Nephron progenitor cell (in vitro differentiated cells): ENCODE data around the gene CTNNA2.

ENCODE experiments used
- DNase-seq: peaks from one replicate; pipeline ENCODE4 v3.0.0; 2021
- H3K27ac Mint-ChIP-seq: 2 replicates; pipeline ENCODE4 v1.8.0; 2021; ENCODE audit warnings: mild to moderate bottlenecking, moderate library complexity, mixed read lengths
- H3K27me3 Mint-ChIP-seq: 2 replicates; pipeline ENCODE4 v1.8.0; 2021; ENCODE audit warnings: mild to moderate bottlenecking, low read depth, mixed read lengths; ENCODE audit not compliant: poor library complexity
- H3K36me3 Mint-ChIP-seq: 2 replicates; pipeline ENCODE4 v1.8.0; 2021; ENCODE audit warnings: low read depth, mixed read lengths
- H3K4me1 Mint-ChIP-seq: 2 replicates; pipeline ENCODE4 v1.8.0; 2021; ENCODE audit warnings: mixed read lengths
- H3K4me3 Mint-ChIP-seq: 2 replicates; pipeline ENCODE4 v1.8.0; 2021; ENCODE audit warnings: mild to moderate bottlenecking, moderate library complexity, mixed read lengths
- H3K9me3 Mint-ChIP-seq: 2 replicates; pipeline ENCODE4 v1.8.0; 2021; ENCODE audit warnings: mild to moderate bottlenecking, moderate library complexity, mixed read lengths
- CTCF ChIP-seq: fragments of 200-600 bp; sonication (generic); IDR thresholded peaks from 2 replicates; pipeline ENCODE4 v1.5.0; 2021; ENCODE audit warnings: antibody characterized with exemption

CTNNA2 gene

GRCh38 chr2:80643598-80643997 lies 1130.7 kb downstream of the CTNNA2 start:
- H3K4me3 Mint-ChIP-seq, result no peak overlapping the region
- no peaks in the 10 kb centered on the region for H3K9me3 Mint-ChIP-seq
- DNase-seq, result no peak
- H3K36me3 Mint-ChIP-seq, result no peaks in the 10 kb centered on the region
- H3K4me1 Mint-ChIP-seq, result no peaks in the 10 kb centered on the region
- no peak for TF ChIP-seq CTCF
- no peak overlapping the region for H3K27ac Mint-ChIP-seq
- H3K27me3 Mint-ChIP-seq, result peaks cover 3% of the 10 kb centered on the region

- TF ChIP-seq CTCF, result no peak
- Mint-ChIP-seq H3K27ac (no peak overlapping the region), H3K4me1 (no peaks in the 10 kb centered on the region), H3K4me3 (no peak overlapping the region), H3K27me3 (no peaks in the 10 kb centered on the region), H3K36me3 (no peaks in the 10 kb centered on the region), H3K9me3 (peaks cover 28% of the 10 kb centered on the region)
- no peak for DNase-seq
Observed at GRCh38 chr2:80651435-80651834, 1138.6 kb downstream of the CTNNA2 start.

GRCh38 chr2:80655265-80655664 lies 1142.4 kb downstream of the CTNNA2 start:
- Mint-ChIP-seq H3K4me1 (no peaks in the 10 kb centered on the region), H3K9me3 (peaks cover 28% of the 10 kb centered on the region), H3K27ac (no peak overlapping the region), H3K27me3 (no peaks in the 10 kb centered on the region), H3K36me3 (no peaks in the 10 kb centered on the region), H3K4me3 (no peak overlapping the region)
- no peak for DNase-seq
- no peak for TF ChIP-seq CTCF

GRCh38 chr2:80670763-80671162 lies 1157.9 kb downstream of the CTNNA2 start:
- Mint-ChIP-seq H3K36me3 (no peaks in the 10 kb centered on the region), H3K9me3 (no peaks in the 10 kb centered on the region), H3K27me3 (peaks cover 3% of the 10 kb centered on the region), H3K27ac (no peak overlapping the region), H3K4me3 (no peak overlapping the region), H3K4me1 (no peaks in the 10 kb centered on the region)
- TF ChIP-seq CTCF, result no peak
- DNase-seq, result no peak

GRCh38 chr2:80687524-80687923 lies 1174.7 kb downstream of the CTNNA2 start:
- no peaks in the 10 kb centered on the region for H3K27me3 Mint-ChIP-seq
- H3K4me1 Mint-ChIP-seq, result no peaks in the 10 kb centered on the region
- H3K36me3 Mint-ChIP-seq, result no peaks in the 10 kb centered on the region
- no peak for DNase-seq
- peaks cover 4% of the 10 kb centered on the region for H3K9me3 Mint-ChIP-seq
- no peak overlapping the region for H3K4me3 Mint-ChIP-seq
- TF ChIP-seq CTCF, result no peak
- no peak overlapping the region for H3K27ac Mint-ChIP-seq

- peaks cover 4% of the 10 kb centered on the region for H3K9me3 Mint-ChIP-seq
- no peak for DNase-seq
- TF ChIP-seq CTCF, result no peak
- no peaks in the 10 kb centered on the region for H3K36me3 Mint-ChIP-seq
- no peaks in the 10 kb centered on the region for H3K27me3 Mint-ChIP-seq
- H3K4me3 Mint-ChIP-seq, result no peak overlapping the region
- no peak overlapping the region for H3K27ac Mint-ChIP-seq
- no peaks in the 10 kb centered on the region for H3K4me1 Mint-ChIP-seq
Observed at GRCh38 chr2:80689106-80689505, 1176.3 kb downstream of the CTNNA2 start.
